ENCODE measurements around the gene ALDH9A1.
"Not testable (repeated sequence)": the region's sequence is repeated elsewhere in the genome, so short reads cannot be mapped to it uniquely, and the experiment has no call there.

Gene ALDH9A1

GRCh38 chr1:165644064-165644735, 54.2 kb downstream of the ALDH9A1 start:
- no peak for DNase-seq

GRCh38 chr1:165641231-165641987, 57.0 kb downstream of the ALDH9A1 start:
- DNase-seq, result no peak

DNA sequence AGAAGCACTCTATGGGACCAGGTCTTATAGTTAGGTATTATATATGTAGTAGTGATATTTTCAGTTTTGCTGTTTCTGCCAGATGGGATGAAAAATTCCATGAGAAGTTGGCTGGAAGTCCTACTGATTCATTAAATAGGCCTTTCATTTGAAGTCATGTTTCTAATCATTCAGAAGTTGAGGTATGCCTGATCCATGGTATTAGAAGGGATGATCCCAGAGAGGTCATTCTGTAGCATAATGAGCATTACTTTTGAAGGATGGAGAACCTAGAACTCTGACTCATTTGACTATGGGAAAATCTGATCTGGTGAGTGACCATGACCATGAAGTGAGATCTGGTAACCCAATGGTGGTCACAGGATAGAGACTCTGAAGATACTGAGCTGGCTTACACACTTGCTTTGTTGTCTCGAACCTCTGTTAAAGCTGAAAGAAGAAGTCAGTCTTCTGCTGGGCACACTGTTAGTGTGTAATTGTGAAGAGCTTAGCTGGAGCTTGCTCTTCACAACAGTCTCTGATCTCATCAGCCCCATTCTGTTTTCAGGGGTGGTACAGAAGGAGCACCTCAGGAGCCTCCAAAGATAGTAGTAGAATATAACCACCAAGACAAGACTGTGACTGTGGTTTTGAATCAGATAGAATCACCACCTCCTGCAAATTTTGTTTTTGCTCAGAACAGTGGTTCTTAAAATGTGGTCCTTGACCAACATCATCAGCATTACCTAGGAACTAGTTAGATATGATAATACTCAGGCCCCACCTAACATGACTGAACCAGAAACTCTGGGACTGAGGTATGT, 58.3 kb downstream of the ALDH9A1 start:
- DNase-seq, result no peak

DNA sequence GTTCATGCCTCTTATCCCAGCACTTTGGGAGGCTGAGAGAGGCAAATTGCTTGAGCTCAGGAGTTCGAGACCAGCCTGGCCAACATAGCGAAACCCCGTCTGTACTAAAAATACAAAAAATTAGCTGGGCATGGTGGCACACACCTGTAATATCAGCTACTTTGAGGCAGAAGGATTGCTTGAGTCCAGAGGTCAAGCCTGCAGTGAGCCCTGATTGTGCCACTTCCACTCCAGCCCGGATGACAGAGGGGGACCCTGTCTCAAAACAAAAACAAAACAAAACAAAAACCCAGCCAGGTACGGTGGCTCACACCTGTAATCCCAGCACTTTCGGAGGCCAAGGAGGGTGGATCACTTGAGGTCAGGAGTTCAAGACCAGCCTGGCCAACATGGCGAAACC, 60.2 kb downstream of the ALDH9A1 start:
- not testable (repeated sequence) for DNase-seq

DNA sequence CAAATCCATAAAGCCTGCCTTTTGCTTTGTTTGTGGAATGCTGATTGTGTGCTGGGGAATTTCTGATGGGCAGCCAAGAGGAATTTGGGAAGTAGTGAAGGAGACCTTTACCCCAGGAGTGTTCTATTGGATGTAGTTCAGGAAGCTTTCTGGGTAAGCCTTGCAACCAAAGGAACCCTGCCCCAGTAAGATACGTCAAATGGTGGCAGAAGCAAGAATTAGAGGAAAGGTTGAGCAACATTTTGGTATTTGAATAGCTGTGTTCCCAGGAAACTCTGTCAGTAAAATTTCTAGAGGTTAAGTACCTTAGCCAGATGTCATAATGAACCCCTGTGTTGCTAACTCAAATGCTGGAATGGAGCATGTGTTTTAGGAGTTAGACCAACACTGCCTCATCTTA, 60.9 kb downstream of the ALDH9A1 start:
- DNase-seq, result no peak

- no peak for DNase-seq
These were observed 62.5 kb downstream of the ALDH9A1 start for GRCh38 chr1:165635823-165636222.

DNA sequence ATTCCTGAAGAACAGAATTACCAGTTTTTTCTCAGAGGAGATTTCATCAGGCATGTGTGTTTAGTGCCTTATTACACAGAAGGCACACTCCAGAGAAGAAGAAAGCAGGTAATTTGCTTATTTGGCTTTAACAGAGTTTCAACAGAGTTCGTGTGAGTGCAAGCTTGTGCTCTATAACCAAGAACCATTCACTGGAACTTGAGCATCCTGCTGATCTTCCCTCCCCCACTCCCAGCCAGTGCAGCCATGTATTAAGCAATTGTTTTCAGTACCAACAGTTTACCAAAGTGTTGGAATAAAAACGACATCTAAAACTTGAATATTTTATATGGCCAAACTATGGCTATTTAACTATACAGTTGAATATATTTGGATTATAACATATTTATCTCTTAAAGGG, 63.0 kb downstream of the ALDH9A1 start:
- no peak for DNase-seq

GRCh38 chr1:165634154-165634921, 64.0 kb downstream of the ALDH9A1 start:
- DNase-seq, result no peak

- no peak for DNase-seq
These were observed 64.7 kb downstream of the ALDH9A1 start for GRCh38 chr1:165633614-165634013.

DNA sequence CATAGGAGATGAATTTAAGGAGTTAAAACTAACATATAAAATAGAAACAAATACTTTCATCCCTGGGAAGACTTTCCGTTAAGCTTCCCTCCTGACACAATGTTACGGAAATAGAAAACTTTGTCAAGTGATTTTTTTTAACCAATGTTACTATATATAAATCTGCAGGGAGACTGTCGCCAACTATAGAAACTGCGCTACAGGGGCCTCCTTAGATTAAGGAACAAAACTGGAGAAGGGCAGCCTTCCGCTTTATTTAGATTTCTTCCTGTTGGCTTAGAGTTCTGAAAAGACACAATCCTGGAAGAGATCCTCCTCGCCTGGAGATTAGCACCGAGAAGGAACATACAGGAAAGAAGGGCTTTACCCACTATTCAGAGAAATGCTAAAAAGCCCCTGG, 65.9 kb downstream of the ALDH9A1 start:
- no peak for DNase-seq

DNA sequence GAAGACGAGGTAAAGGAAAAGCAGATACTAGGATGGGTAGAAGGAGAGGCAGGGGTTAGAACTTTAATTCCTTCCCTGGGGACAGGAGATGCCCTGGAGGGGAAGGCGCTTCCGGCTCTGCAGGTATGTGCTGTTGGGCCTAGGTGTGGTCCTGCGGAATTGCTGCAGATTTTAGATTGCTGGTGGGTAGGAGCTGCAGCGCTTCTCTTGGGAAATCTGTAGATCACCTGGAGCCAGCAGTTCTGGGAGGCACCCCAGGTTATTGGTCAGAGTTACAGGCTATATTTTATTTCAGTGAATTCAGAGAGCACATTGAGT, 66.3 kb downstream of the ALDH9A1 start:
- no peak for DNase-seq

DNA sequence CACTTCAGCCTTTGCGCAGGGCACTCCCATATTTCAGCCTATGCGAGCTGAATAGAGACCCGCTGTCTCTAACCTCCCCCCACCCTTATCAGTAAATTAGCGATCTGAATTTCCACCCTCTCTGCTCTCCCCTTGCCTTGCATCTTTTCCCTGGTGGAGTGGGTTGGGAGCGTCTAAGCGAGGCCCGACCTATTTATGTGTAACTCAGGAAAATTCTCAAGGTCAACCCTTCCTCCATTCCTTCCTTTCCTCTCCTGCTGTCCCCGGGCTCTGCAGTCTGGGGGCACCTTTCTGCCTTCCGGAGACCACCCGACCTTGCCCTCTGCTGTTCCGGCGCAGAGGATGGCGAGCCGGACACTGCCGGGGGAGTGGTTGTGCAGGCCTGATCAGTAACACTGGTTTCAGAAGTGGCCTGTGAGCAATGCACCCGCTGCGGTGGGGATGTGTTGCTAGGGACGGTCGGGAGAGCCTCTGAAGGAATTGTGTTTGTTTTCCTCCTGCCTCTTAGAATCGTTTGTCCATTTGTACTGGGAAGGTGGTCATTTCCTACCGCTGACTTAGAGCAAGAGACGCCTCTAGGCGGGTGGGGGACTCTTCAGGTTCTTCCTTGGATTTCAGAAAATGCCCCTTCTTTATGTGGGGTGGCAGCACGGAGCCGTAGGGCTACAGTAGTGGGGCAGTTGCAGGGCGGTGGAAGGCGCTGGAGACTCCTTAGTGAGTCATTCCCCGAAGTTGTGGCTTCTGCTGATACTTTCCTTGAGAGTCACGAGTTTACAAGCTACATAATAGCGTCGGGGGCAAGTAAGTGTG, 66.8 kb downstream of the ALDH9A1 start:
- peak; percentile 68 for DNase-seq

DNA sequence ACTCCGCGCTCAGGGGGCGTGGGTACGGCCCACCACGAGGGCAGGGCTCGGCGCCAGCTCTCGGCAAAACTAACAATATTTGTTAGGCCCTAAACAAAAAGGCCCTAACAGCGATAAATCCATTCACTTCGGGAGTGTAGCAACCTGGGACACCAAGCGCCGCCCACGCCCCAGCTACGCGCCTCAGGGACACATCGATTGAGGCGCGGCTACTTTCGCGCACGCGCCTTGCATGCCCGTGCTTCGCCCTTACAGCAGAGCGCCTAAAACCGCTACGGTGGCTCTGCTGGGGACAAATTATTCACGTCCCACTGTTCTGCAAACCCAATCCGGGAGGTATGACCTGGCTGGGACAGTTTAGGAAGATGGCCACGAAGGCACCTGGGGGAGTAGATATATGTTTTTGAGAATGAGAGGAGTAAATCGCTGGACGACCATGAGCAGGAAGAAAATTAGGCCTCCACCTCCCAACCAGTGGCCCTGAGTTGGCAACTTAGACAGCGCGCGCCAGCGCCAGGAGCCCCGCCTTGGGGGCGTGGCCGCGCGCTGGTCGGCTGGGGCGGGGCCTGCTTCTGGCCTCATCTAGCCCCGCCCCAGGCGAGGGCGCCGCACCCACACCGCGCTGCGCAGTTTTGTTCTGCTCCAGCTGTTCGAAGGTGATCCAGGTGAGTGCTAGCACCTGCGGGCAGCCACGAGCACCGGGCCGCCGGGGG, 67.6 kb downstream of the ALDH9A1 start, which contains the start of gene MGST3:
TSS of gene MGST3 (plus strand) at position 606 of the 713 bp plus-strand sequence. CDS start 18,614 bp downstream, outside the sequence.
- peak; percentile 99 for DNase-seq

DNA sequence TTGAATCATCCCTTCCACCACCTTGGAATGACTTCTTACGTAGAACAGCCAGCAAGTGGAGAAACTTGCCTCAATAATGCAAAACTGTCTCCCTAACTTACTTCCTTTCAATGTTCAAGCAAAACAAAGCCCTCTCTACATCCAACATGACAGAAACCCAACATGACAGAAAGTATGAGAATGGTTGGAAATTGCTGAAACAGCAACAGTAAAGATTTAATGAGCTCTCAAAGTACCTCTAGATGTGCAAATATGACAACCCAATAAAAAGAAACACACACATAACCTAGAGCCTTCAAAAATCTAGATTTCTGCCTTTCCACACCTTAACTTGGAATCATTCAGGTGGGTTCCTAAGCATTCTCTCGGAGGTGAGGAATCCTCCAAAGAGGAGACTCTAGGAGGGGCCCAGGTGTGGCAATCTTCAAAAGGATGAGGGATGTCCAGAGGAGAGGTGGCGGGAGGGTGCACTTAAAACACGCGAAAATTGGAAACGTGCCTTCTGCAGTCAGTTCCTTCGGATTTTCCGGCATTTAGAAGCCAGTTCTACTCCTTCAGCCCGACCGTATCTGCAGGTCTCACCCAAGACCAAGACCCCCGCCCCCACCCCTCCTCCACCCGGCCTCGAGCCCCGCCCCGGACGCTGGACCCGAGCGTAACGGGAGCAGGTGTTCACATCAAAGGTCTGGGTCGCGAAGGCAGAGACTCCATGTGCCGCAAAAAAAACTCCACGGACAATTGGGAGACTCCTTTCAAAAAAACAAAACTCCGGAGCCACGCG, 68.3 kb downstream of the ALDH9A1 start:
- DNase-seq, result peak; percentile 88

DNA sequence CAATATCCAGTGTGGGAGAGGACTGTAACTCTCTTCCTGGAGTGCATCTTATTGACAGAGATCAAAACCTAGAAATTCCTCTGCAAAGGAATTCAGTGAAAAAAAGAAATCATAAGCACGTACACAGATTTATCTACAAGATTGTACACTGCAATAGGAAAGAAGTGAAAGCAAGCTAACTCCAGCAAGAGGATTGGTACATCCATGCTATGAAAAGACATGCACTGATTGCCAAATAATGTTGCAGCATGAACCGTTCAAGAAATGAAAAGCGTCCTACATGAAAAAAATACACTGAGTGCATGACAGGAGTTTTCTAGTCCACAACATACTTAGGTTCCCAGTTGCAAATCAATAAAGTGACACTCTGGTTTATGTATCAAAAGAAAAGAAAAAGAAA, 69.2 kb downstream of the ALDH9A1 start:
- DNase-seq, result no peak

- DNase-seq, result peak; percentile 69
These were observed 70.1 kb downstream of the ALDH9A1 start for GRCh38 chr1:165628147-165628822.

- DNase-seq, result no peak
These were observed 73.9 kb downstream of the ALDH9A1 start for GRCh38 chr1:165624441-165624840.

DNA sequence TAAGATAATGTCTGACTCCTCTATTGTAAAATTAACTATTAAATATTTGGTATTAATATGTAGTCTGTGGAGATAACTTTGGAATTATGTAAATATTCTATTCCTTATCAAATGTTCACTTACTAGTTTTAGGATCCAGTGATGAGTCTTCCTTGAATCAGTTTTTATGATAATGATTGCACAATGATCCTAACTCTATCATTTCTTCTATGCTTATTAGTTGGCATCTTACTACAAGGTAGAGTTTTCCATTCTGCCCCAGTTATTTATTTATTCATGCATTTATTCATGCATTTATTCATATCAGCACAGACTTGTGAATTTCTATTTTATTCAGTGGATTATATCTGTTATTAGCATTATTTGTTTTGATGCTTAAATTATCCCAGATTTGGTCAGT, 74.7 kb downstream of the ALDH9A1 start:
- no peak for DNase-seq

DNA sequence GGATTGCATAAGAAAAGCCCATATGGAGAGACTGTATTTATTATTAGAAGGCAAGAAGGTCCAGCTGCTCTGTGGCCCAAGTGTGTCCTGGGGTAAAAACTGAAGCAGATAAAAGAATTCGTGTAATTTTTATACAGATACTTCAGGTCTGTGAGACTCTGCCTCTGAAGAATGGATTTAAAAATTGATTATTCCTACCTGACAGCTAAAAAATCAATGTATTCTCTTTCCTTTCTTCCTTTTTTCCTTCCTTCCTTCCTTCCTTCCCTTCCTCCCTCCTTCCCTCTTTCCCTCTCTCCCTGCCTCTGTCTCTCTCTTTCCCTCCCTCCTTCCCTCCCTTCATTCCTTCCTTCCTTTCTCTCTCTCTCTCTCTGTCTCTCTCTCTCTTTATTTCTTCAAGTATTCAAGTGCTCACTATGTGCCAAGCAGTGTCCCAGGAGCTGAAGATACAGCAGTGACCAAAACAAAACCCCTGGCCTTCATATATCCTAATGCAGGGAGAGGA, 78.7 kb downstream of the ALDH9A1 start:
- no peak for DNase-seq
